OCI-LY7 (cell line): ENCODE results near the gene LRP1B. TPM values are rescaled to one million over a fixed set of nuclear protein-coding genes. Genes with fewer than 3 reads are reported as not detected.

ENCODE experiments used
- BruUV-seq: library from RNA; stranded (reverse); fragments of 400-500 nt; replicated peaks from 2 replicates; lab custom pipeline; 2021; lab: Mats Ljungman, UMichigan
- CTCF ChIA-PET: fragments of 300-600 bp; sonication (Branson Sonifier 250); formaldehyde crosslinking; loops from one replicate; lab custom pipeline; 2022; ENCODE audit warnings: antibody characterized with exemption; ENCODE audit not compliant: unreplicated experiment; lab: Charles Lee
- POLR2A ChIA-PET: fragments of 300-600 bp; sonication (Branson Sonifier 250); formaldehyde crosslinking; loops from one replicate; lab custom pipeline; 2022; ENCODE audit warnings: antibody characterized with exemption; lab: Charles Lee
- DNase-seq: peaks from one replicate; pipeline ENCODE4 v3.0.0-alpha.2; 2015; ENCODE audit warnings: low spot score
- H2AFZ ChIP-seq: fragments of 200-600 bp; sonication (generic), shearing (Covaris generic); 2 replicates; pipeline ENCODE4 v1.6.1; 2014; ENCODE audit warnings: mild to moderate bottlenecking, antibody characterized with exemption, low read length, moderate library complexity
- H3K27ac ChIP-seq: fragments of 200-600 bp; sonication (generic); 2 replicates; pipeline ENCODE4 v1.5.1; 2014; ENCODE audit warnings: mixed run types, low read depth, mild to moderate bottlenecking, moderate library complexity, low read length, inconsistent platforms; ENCODE audit not compliant: poor library complexity, severe bottlenecking
- H3K36me3 ChIP-seq: fragments of 200-600 bp; sonication (generic); 2 replicates; pipeline ENCODE4 v1.6.1; 2014; ENCODE audit warnings: mild to moderate bottlenecking, antibody characterized with exemption, low read length, moderate library complexity, mixed read lengths; ENCODE audit not compliant: insufficient read depth
- H3K4me1 ChIP-seq: fragments of 200-600 bp; sonication (generic); 2 replicates; pipeline ENCODE4 v1.5.1; 2014; ENCODE audit warnings: mild to moderate bottlenecking, low read length; ENCODE audit not compliant: insufficient read depth, poor library complexity, severe bottlenecking
- H3K4me2 ChIP-seq: fragments of 200-600 bp; sonication (generic); 2 replicates; pipeline ENCODE4 v1.6.1; 2014; ENCODE audit warnings: mild to moderate bottlenecking, low read length
- H3K4me3 ChIP-seq: fragments of 200-600 bp; sonication (generic); 2 replicates; pipeline ENCODE4 v1.5.1; 2014; ENCODE audit warnings: mild to moderate bottlenecking, low read depth, low read length; ENCODE audit not compliant: poor library complexity, severe bottlenecking
- H3K79me2 ChIP-seq: fragments of 200-600 bp; sonication (generic); 2 replicates; pipeline ENCODE4 v1.6.1; 2016; ENCODE audit warnings: low read depth, mild to moderate bottlenecking, low read length, moderate library complexity, mixed read lengths; ENCODE audit not compliant: insufficient read depth
- H3K9me2 ChIP-seq: fragments of 200-600 bp; sonication (generic); 2 replicates; pipeline ENCODE4 v1.6.1; 2016; ENCODE audit warnings: mild to moderate bottlenecking, low read length, mixed read lengths; ENCODE audit not compliant: insufficient read depth
- H3K9me3 ChIP-seq: fragments of 200-600 bp; sonication (generic); 2 replicates; pipeline ENCODE4 v1.6.1; 2014; ENCODE audit warnings: mild to moderate bottlenecking, mixed run types, low read length, mixed read lengths
- H4K20me1 ChIP-seq: fragments of 200-600 bp; sonication (generic); 2 replicates; pipeline ENCODE4 v1.6.1; 2014; ENCODE audit warnings: mild to moderate bottlenecking, antibody characterized with exemption, low read length, moderate library complexity, mixed read lengths; ENCODE audit not compliant: insufficient read depth
- CTCF ChIP-seq: fragments of 200-600 bp; sonication (generic); conservative IDR thresholded peaks from 2 replicates; pipeline ENCODE4 v1.5.1; 2014; ENCODE audit warnings: mild to moderate bottlenecking, antibody characterized with exemption, low read length, moderate library complexity, mixed read lengths
- EZH2phosphoT487 ChIP-seq: fragments of 200-600 bp; sonication (generic); IDR thresholded peaks from 2 replicates; pipeline ENCODE4 v1.6.1; 2018; ENCODE audit warnings: low read depth, borderline replicate concordance, mild to moderate bottlenecking, mixed run types, antibody characterized with exemption, low read length, moderate library complexity, mixed read lengths
- intact Hi-C: fragments of 100-400 bp; cut with micrococcal nuclease; formaldehyde crosslinking; loops from one replicate; pipeline ENCODE4 v1.10.0; 2022; ENCODE audit not compliant: unreplicated experiment
- total RNA-seq, 2 experiments: library from RNA; depleted of rRNA in 1 of 2; stranded (reverse); fragments of >200 nt in 1 of 2; shearing (Covaris generic) in 1 of 2; gene quantifications; 2 replicates each; pipeline ENCODE4 v1.2.3, GENCODE V29; 2014 to 2022

Gene LRP1B
- total RNA-seq, 2 experiments from 2014 or later = not detected

- Histone ChIP-seq H2AFZ (no peak overlapping the region), H3K36me3 (no peaks in the 10 kb centered on the region), H3K9me3 (no peaks in the 10 kb centered on the region), H3K4me2 (no peak overlapping the region), H3K9me2 (no peaks in the 10 kb centered on the region), H3K4me1 (no peaks in the 10 kb centered on the region), H3K27ac (no peak overlapping the region), H3K79me2 (no peaks in the 10 kb centered on the region), H4K20me1 (no peaks in the 10 kb centered on the region), H3K4me3 (no peak overlapping the region)
- intact Hi-C loops = no loop called here
- CTCF ChIA-PET = no interaction called here
- TF ChIP-seq EZH2phosphoT487 (no peak), CTCF (no peak)
- POLR2A ChIA-PET = interaction anchor here (0.7 kb wide), 2 partner anchors 96 to 162 kb away, joined by 3 to 4 read pairs; no protein-coding TSS in a partner anchor
- DNase-seq = no peak
- no TSS peak for BruUV-seq
Observed at GRCh38 chr2:141714496-141714895, 416.3 kb downstream of the LRP1B start.

- BruUV-seq = no TSS peak
- no peaks in the 10 kb centered on the region for H3K79me2 ChIP-seq
- no peak overlapping the region for H2AFZ ChIP-seq
- H3K4me1 ChIP-seq = no peaks in the 10 kb centered on the region
- intact Hi-C loops = no loop called here
- no peaks in the 10 kb centered on the region for H3K9me2 ChIP-seq
- no peaks in the 10 kb centered on the region for H3K36me3 ChIP-seq
- no peak overlapping the region for H3K4me3 ChIP-seq
- ChIA-PET CTCF (no interaction called here), POLR2A (no interaction called here)
- no peaks in the 10 kb centered on the region for H4K20me1 ChIP-seq
- DNase-seq = no peak
- H3K4me2 ChIP-seq = no peak overlapping the region
- H3K9me3 ChIP-seq = no peaks in the 10 kb centered on the region
- no peak overlapping the region for H3K27ac ChIP-seq
- no peak for TF ChIP-seq CTCF
- TF ChIP-seq EZH2phosphoT487 = no peak
Observed at GRCh38 chr2:141711627-141712026, 419.2 kb downstream of the LRP1B start.

GRCh38 chr2:141710589-141711239 is 420.1 kb downstream of the LRP1B start:
- Histone ChIP-seq H3K4me3 (no peak overlapping the region), H3K4me1 (no peaks in the 10 kb centered on the region), H3K9me2 (no peaks in the 10 kb centered on the region), H3K79me2 (no peaks in the 10 kb centered on the region), H3K27ac (no peak overlapping the region), H3K36me3 (no peaks in the 10 kb centered on the region), H4K20me1 (no peaks in the 10 kb centered on the region), H2AFZ (no peak overlapping the region), H3K4me2 (no peak overlapping the region), H3K9me3 (no peaks in the 10 kb centered on the region)
- intact Hi-C loops = no loop called here
- TF ChIP-seq EZH2phosphoT487 = no peak
- TF ChIP-seq CTCF = no peak
- CTCF ChIA-PET = no interaction called here
- BruUV-seq = no TSS peak
- POLR2A ChIA-PET = interaction anchor here (0.6 kb wide), 2 partner anchors 170 to 1254 kb away, joined by 3 to 4 read pairs; no protein-coding TSS in a partner anchor
- no peak for DNase-seq
